Inferior parietal cortex (tissue), 1 donor: ENCODE measurements around the gene ARHGAP24.
"Not testable (repeated sequence)": the region's sequence is repeated elsewhere in the genome, so short reads cannot be mapped to it uniquely, and the experiment has no call there.

Experiments used
- DNase-seq: peaks from one replicate; pipeline ENCODE4 v3.0.0-alpha.2; 2016; ENCODE audit errors: extremely low spot score

ARHGAP24 gene

DNA sequence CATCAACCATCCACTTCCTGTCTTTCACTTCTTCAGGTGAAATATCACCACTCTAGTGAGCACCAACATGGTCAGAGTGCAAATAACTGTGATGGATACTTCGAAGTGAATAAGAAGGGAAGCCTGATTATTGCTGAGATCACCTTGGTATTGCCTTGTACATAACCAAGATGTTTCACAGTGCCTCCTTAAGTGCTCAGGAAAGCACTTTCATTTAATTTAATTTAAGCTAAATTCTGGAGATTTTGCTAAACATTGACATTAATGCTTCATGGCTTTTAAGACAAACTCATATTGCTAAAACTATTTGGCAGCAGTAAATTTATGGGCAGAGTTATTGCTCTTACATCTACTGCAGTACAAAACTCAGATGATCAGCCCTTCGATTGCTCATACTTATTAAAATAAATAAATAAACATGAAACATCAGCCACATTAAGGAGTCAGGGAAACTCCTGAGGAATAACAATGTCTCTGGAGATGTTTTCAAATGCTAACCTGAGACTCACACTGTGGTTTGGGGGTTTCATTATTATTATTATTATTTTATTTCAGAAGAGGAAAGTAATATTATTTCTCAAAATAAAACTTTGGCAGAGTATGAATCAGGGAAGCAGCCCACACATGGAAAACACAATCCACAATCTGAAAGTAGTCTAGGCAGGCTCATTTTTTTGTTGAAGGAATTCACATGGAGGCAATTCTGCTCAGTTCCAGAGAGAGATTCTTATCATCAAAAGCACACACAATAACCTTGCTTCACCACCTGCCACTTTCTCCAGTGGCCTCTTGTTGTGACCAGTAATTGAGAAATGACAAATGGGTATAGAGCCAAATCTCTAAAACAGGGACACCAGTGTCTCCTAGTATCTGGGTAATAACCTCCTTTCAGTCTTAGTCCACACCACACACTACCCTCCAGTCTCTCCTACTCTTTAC is 540.7 kb downstream of the ARHGAP24 start:
- no peak for DNase-seq

DNA sequence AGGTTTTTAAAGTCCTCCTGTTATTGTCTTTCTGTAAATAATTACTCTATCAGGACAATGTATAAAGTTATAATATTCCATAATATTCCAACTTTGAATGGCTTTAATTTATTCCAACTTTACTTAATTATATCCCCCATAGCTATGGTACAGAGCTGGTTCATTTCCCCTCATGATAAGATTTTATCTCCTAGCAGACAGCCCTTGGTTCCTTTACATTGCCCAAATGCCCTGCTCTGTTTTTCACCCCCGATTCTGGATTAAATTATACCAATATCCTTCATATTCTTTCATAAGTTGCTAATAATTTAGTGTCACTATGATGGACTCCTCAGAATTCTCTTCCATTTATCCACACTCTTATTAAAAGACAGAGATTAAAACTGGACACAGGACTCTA is 544.4 kb downstream of the ARHGAP24 start:
- DNase-seq = no peak

DNA sequence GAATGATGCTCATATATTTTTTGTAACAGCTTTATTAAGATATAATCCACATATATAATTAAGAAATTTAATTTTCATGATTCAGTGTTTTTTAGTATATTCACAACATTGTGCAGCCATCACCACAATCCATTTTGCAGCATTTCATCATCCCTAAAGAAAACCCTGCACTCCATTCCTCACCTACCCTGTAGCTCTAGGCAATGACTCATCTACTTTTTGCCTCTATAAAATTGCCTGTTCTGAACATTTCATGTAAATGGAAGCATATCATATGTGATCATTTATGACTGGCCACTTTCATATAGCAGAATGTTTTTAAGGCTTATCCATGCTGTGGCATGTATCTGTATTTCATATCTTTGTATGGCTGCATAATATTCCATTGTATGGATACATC is 545.0 kb downstream of the ARHGAP24 start:
- DNase-seq = no peak

DNA sequence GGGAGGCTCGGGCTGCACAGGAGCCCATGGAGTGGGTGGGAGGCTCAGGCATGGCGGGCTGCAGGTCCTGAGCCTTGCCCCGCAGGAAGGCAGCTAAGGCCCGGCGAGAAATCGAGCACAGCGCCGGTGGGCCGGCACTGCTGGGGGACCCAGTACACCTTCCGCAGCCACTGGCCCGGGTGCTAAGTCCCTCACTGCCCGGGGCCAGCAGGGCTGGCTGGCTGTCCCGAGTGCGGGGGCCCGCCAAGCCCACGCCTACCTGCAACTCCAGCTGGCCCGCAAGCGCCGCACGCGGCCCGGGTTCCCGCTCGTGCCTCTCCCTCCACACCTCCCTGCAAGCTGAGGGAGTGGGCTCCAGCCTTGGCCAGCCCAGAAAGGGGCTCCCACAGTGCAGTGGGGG is 546.7 kb downstream of the ARHGAP24 start:
- DNase-seq = not testable (repeated sequence)

DNA sequence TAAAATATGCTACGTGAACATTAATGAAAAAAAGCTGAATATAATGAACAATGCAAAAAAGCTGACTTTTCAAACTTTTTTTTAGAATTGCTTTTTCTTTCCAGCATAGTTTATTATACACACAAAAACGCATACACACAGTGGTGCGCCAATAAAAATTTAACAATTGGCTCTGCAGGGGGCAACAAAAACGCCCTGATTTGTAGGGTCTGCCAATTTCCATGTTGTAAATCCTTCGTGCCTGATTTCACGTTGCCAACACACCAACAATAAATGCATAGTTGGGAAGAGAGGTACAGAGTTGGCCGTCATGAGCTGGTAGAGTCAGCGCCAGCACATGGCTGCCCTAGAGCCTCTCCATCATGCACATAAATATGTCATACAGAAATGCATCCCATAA is 551.8 kb downstream of the ARHGAP24 start:
- DNase-seq = no peak

DNA sequence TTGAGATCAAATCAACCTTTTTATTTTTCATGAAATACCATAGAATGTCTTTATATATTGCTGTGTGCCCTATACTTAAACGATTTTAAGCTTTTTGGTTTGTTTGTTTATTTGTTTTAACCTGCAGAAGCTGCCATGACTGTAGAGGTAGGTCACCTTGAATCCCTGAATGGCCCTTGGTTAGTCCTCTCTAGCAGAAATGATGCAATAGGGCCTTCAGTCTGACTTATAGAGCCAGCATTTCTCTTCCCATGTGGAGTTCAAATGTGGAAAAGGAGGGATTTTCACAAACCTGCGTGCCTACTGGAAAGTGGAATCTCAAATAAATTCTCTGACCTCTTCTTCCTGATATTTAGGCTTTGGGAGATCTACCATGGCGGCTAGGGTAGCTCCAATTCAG is 557.0 kb downstream of the ARHGAP24 start:
- no peak for DNase-seq

DNA sequence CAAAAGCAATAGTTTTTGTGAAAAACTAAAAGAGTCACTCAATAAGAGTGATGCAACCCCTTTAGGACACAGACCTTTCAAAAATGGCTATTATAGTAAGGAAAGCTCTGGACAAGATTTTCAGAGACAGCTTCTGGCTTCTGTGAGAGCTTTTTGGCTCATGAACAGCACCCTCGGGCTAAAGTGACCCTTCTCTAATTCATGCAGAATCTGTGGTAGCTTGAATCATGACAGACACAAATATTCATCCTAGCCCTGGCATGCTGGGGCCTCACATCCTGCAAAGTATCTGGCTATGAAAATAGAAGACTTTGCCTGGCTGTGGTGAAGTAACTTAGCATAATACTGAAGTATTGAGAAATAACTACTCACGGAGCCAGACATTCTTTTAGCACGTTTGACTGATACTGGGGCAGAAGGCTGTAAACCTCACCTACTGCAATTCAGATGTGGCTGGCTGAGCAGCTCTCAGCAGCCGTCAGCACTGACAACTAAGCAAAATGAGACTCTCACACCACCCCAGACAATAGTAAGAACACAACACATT is 557.6 kb downstream of the ARHGAP24 start:
- no peak for DNase-seq

DNA sequence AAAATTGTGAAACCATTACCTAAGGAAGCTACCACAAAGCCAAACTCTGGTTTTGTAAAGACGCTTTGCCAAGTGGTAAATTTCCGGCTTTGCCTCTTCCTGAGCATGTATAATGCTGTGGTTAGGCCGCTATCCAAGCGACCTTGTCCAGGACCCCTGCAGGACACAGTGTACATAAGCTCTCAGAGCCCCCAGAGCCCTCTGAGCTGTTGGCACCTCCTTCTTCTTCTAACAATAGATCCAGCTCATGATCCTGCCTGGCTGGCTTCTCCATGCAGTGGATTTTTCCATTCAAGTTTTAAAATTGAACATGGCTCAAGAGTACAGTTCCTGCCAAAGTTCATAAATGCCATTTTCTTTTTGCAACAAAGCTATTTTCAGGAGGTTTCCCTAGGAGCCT is 558.2 kb downstream of the ARHGAP24 start:
- peak; percentile 59 for DNase-seq

DNA sequence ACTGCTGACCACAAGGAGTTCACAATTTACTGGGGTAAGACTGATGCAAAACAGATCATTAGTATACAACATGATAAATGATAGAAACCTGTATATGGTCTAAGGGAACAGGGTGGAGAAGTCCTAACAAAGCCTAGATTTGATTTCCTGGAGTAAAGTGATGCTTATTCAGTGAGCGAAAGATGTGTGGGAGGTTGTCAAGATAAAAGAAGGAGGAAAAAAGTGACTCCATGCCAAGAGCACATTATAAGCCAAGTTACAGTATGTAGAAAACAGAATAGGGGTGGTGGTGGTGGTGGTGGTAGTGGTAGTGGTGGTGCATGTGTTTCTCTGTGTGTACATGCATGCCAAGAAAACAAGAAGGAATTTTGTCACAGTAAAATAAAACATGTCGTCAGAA is 559.7 kb downstream of the ARHGAP24 start:
- DNase-seq = no peak

DNA sequence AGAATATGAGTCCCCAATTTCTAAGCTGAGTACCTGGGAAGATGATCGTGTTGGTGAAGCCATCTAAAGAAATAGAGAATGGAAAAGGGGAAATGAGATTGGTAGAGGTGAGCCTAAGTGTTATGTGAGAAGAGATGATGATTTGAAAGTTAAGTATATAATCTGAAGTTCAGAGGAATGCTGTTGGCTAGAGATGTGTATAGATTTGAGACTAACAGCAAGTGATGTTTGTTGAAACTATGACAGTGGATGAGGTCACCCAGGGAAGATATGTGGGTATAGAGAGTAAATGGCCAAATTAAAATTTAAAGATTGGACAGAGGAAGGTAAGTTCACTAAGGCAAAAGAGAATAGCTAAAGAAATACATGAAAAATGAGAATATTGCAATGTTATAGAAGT is 560.7 kb downstream of the ARHGAP24 start:
- no peak for DNase-seq

DNA sequence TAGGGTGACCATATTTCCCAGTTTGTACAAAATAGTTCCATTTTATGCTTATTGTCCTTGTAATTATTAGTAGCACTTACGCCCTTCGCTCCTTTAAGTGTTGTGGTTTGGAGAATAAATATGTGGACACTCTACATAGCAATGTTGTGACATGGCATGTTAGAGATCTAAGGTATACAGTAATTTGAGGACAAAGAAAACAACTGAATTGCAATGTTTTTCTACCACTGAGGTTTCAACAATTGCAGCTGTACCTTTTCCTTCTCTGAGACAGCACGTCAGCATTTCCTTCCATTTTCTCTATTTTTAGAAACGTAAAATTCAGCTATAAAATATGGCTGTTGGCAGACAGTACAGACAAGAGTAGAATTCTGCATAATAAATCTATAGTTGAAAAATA is 561.8 kb downstream of the ARHGAP24 start:
- no peak for DNase-seq

DNA sequence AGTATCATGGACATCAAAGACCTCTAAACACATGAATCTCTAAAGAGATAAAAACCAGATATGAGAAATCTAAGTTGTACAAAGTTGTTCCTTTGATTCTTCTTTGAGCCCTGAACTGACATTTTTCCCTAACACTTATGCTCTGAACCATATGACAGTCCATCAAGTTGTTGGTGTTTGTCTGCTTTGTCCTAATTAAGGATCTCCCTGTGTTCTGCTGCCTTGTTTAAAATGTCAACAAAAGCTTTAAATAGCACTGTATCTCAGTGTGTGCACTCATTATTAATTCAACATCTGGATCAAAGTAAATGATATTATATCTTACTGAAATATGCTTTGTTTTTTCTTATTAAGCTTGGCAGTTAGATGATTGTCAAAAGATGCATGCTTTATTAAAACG is 563.1 kb downstream of the ARHGAP24 start:
- DNase-seq = no peak

DNA sequence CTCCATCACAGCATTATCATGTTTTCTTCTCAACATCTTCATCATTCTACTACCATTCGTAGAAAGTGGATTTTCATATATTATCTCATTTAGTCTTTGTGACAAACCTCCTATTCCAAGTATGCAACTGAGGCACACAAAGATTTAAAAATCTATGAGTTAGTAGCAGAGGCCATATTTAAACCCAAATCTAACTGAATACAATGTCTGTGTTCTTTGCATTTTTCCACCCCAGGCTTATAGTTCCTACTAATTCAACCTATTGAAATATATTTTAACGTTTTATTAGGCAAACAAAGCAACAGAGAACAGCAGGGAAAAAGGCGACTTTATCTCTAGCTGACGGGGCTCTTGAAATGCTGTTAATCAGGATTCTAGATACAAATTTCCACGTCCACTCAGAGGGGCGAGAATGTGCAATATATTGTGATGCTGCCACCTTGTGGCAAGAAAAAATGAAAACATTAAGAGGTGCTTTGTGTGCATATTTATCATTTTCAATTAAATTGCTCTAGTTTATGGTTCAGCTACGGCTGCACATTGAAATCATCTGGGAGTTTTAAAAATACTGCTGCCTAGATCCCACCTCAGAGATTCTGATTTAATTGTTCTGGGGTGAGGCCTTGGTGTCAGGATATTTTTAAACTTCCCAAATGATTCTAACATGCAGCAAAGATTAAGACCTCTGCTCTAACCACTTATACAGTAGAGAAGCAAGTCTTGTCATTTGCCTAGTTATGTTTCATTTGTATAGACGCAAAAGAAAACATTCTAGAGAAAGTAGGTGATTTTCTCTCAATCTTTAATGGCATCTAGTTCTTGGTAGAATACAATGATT is 569.0 kb downstream of the ARHGAP24 start:
- peak; percentile 88 for DNase-seq

DNA sequence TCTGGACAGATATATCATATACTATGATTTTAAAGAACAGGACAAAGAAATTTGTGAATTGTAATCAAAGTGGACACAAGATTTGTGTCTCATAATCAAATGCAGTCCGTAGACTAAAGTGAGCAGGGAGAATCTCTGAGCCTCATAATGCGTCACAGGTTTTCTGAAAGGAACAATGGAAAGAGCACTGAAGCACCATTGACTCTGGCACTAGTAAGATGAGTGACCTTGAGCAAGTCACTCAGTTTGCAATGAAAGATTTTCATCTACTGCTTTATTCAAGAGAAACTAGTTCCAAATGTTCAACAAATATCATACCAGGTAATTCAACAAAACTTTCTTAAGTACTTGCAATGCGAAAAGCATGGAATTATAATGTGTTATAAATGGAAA is 569.6 kb downstream of the ARHGAP24 start:
- DNase-seq = no peak

DNA sequence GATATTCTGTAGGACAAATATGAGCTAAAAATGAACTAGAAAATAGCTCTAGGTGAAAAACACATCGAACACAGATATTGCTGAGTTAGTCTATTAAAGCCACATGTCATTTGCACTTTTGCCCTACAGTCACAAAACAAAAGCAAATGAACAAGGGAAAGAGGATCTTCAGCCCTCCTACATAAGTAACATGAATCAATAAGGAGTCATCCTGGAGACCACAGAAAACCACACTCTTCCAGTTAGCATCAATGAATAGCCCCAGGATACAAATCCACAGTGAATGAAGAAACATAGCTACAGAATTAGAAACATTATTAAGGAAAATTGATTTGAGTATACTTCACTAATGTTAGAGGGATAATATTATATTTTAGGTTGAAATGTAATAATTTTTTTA is 573.5 kb downstream of the ARHGAP24 start:
- no peak for DNase-seq

DNA sequence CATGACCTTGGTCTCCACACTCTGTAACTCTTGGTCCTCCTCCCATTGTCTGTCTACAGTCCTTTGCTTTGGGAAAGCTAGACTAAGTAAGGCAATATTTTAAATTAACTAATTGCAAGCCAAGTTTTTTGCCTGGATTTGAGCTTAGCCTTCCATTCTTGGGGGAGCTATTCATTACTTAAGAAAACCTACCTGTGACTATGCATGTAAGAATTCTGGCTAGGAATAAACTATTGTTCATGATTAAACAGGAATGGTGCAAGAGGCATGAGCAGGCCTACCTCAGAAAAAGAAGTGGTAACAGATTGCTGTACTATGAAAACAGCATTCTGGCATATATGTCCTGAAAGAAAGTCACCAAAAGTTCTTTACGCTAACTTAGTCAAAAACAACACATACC is 575.5 kb downstream of the ARHGAP24 start:
- no peak for DNase-seq
